Parathyroid adenoma (tissue), 2 donors: ENCODE data around the gene GALNT16.

Experiments used
- H2AFZ ChIP-seq: fragments of 300-600 bp; sonication (generic); one replicate; pipeline ENCODE4 v1.7.0; 2017; ENCODE audit warnings: antibody characterized with exemption, mild to moderate bottlenecking
- H3K27ac ChIP-seq: fragments of 300-600 bp; sonication (generic); one replicate; pipeline ENCODE4 v1.7.0; 2017
- H3K27me3 ChIP-seq: fragments of 300-600 bp; sonication (generic); one replicate; pipeline ENCODE4 v1.7.0; 2017; ENCODE audit warnings: low read length; ENCODE audit not compliant: control insufficient read depth, insufficient read depth
- H3K36me3 ChIP-seq: fragments of 300-600 bp; sonication (generic); one replicate; pipeline ENCODE4 v1.7.0; 2017; ENCODE audit warnings: low read length; ENCODE audit not compliant: control insufficient read depth, insufficient read depth
- H3K4me1 ChIP-seq: fragments of 300-600 bp; sonication (generic); one replicate; pipeline ENCODE4 v1.7.0; 2017; ENCODE audit warnings: control low read depth
- H3K4me2 ChIP-seq: fragments of 300-600 bp; sonication (generic); one replicate; pipeline ENCODE4 v1.7.0; 2017; ENCODE audit warnings: low read length
- H3K4me3 ChIP-seq: fragments of 300-600 bp; sonication (generic); one replicate; pipeline ENCODE4 v1.7.0; 2017; ENCODE audit warnings: low read depth, low read length
- H3K79me2 ChIP-seq: fragments of 300-600 bp; sonication (generic); one replicate; pipeline ENCODE4 v1.7.0; 2017; ENCODE audit warnings: control low read depth
- H3K9ac ChIP-seq: fragments of 300-600 bp; sonication (generic); one replicate; pipeline ENCODE4 v1.7.0; 2017; ENCODE audit warnings: mild to moderate bottlenecking
- H3K9me3 ChIP-seq: fragments of 300-600 bp; sonication (generic); one replicate; pipeline ENCODE4 v1.7.0; 2017; ENCODE audit warnings: low read length; ENCODE audit not compliant: control insufficient read depth
- TF ChIP-seq, protein P1 (sequence below): fragments of 300-600 bp; sonication (generic); IDR thresholded peaks from one replicate; pipeline ENCODE4 v1.7.0; 2017; ENCODE audit warnings: antibody characterized with exemption, mild to moderate bottlenecking
- donor health status: primary hyperparathyroidism.

Gene GALNT16

DNA sequence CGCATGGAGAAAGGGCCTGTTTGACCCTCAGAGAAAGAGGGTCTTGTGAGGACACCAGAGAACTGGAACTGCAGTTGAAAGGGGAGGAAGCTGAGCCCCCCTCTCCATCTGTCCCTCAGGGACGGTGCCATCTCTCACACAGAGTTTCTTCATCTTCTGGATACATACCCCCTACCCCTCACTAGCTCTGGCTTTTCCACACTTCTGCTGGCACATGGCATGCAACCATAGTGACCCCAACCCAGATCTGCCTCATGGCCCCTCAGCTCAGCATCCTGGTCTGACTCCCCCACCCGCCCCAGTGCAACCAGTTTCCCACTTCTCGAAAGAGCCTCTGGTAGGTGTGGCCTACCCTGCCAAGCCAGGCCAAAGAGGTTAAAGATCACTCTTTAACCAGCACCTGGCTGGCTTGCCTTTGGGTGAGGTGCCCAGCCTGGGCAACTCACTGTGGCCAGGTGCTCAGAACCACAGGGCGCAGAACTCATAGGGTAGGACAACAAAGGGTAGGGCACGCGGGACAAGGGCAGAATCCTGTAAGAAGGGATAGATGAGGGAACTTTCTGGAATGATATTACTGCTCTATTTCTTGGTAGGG lies 25.8 kb downstream of the GALNT16 start:
- Histone ChIP-seq H3K79me2 (no peaks in the 10 kb centered on the region), H3K4me2 (no peak overlapping the region), H3K4me3 (no peak overlapping the region), H2AFZ (no peak overlapping the region), H3K36me3 (no peaks in the 10 kb centered on the region), H3K27ac (no peak overlapping the region), H3K9me3 (no peaks in the 10 kb centered on the region), H3K27me3 (no peaks in the 10 kb centered on the region), H3K9ac (no peak overlapping the region), H3K4me1 (no peaks in the 10 kb centered on the region)
- TF ChIP-seq, protein P1, sequence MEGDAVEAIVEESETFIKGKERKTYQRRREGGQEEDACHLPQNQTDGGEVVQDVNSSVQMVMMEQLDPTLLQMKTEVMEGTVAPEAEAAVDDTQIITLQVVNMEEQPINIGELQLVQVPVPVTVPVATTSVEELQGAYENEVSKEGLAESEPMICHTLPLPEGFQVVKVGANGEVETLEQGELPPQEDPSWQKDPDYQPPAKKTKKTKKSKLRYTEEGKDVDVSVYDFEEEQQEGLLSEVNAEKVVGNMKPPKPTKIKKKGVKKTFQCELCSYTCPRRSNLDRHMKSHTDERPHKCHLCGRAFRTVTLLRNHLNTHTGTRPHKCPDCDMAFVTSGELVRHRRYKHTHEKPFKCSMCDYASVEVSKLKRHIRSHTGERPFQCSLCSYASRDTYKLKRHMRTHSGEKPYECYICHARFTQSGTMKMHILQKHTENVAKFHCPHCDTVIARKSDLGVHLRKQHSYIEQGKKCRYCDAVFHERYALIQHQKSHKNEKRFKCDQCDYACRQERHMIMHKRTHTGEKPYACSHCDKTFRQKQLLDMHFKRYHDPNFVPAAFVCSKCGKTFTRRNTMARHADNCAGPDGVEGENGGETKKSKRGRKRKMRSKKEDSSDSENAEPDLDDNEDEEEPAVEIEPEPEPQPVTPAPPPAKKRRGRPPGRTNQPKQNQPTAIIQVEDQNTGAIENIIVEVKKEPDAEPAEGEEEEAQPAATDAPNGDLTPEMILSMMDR = no peak

DNA sequence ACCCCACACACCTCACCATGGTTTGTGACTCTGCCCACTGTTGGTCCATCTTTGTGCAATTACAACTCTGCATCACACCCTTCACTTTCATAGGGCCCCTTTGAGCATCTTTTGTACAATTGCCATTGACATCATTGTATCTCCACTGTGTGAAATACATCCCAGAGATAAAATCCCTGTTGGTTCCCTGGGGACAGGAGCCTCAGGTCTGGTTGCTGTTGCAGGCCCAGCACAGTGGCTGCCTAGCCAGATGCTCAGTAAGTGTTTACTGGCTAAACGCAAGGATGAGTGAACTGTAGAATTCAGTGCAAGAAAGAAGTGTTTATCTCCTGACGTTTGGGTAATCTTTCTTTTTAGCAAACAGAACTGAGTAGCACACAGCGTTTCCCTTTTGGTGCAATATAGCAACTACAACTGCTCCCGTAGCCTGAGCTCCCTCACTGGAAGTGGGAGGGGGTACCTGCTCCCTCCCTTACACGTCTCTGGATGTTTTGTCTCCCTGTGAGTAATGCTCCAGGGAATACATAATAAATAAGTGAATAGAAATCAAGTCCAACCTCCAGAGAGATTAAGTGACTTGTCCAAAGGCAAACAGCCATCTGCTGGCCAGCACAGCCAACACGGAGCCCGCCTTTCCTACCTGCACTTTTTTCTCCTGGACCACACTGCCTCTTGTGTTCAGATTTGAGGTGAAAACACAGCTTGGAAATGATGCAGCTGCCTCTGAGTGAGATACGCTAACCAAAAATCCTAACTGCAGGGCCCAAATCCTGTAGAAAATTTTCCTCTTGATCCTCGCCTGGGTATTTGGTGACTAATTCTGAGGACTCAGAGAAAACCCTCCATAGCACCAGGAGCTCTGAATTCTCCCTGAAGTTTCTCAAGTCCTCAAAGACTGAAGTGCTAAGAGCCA lies 27.4 kb downstream of the GALNT16 start:
- Histone ChIP-seq H3K4me1 (no peaks in the 10 kb centered on the region), H3K9me3 (no peaks in the 10 kb centered on the region), H3K36me3 (no peaks in the 10 kb centered on the region), H3K79me2 (no peaks in the 10 kb centered on the region), H3K4me2 (no peak overlapping the region), H3K27ac (no peak overlapping the region), H3K9ac (no peak overlapping the region), H2AFZ (no peak overlapping the region), H3K27me3 (no peaks in the 10 kb centered on the region), H3K4me3 (no peak overlapping the region)
- TF ChIP-seq, protein P1 = no peak

DNA sequence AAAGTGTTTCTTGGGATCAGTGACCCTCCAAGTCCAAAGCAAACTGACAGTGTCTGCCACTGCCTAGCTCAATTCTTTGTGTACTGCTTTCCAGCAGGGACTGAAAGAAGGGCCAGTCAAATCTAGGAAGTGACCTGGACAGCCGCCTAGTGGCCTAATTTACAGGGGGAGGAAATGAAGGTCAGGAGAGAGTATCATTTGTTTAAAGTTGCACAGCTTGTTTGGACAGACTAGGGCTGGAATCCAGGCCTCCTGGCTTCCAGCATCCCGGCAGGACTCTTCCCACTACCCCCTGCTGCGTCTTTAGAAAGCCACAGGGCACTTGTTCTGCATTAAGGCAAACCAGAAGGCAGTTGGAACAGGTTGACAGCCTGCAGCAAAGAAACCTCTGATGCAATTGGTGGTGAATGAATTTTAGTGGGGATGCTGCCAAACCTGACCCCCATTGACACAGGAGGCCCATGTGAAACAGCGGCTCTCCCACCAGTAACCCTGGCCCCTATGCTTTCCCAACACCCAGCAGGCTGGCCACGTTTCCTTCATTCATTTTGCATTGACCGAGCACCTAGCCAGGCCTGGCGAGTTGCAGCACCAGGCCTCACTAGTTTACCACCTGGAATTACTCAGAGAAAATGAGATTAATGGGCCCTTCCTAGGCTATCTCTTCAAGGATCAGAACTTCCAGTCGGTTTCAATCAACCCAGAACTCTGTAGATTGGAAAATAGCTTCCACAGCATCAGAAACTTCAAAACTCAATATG lies 28.2 kb downstream of the GALNT16 start:
- TF ChIP-seq, protein P1 = peak; percentile 19
- Histone ChIP-seq H3K4me3 (no peak overlapping the region), H3K27me3 (no peaks in the 10 kb centered on the region), H2AFZ (no peak overlapping the region), H3K9me3 (no peaks in the 10 kb centered on the region), H3K36me3 (no peaks in the 10 kb centered on the region), H3K4me1 (no peaks in the 10 kb centered on the region), H3K9ac (no peak overlapping the region), H3K4me2 (no peak overlapping the region), H3K79me2 (no peaks in the 10 kb centered on the region), H3K27ac (no peak overlapping the region)

DNA sequence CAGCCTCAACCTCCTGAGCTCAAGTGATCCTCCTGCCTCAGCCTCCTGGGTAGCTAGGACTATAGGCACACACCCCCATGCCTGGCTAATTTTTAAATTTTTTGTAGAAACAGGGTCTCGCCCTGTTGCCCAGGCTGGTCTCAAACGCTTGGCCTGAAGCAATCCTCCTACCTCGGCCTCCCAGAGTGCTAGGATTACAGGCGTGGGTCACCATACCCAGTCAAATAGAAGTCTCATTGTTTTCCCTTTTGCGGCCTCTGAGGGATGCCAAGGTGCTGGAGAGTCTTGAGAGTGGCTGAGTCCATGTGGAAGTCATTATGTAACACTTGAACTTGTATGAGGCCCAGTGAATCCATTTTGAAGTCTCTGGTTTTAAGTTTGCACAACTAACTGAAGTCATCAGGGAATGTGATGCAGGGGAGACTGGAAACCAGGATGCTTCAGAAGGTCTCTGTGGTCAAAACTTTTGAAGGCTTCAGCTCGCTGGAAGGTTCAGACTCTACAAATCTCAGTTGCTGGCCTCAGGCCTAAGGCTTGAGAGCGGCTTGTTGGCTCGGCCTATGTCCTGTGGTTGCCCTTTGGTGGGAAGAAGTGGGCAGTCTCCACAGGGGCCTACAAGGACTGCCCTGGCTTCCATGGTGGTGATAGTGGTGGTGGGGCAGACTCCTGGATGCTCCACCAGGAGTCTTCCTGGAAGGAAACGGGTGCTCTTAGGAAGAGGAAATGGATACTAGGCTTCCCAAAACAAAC lies 29.2 kb downstream of the GALNT16 start:
- Histone ChIP-seq H3K27me3 (no peaks in the 10 kb centered on the region), H3K4me1 (no peaks in the 10 kb centered on the region), H2AFZ (no peak overlapping the region), H3K4me2 (no peak overlapping the region), H3K9me3 (no peaks in the 10 kb centered on the region), H3K36me3 (no peaks in the 10 kb centered on the region), H3K79me2 (no peaks in the 10 kb centered on the region), H3K9ac (no peak overlapping the region), H3K27ac (no peak overlapping the region), H3K4me3 (no peak overlapping the region)
- TF ChIP-seq, protein P1 = no peak
